ENCODE results near the gene MAGI2.

DNA sequence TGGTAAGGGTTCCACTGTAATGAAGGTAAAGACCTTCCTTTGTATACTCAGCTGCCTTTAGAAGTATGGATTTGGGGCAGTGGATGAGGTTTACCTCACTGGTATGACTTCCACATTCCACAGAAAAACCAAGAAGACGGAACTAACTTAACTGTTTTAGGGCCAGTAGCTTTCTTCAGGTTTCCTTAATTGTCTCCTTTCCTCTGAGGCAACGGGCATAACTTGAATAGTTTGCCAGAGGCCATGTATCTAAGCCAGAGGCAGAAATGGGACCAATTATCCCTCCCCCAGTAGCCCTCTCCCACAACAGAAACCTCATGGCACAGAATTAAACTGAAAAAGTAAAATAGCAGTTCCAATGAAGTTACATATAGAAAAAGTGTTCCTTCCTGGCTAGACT is 1373.2 kb downstream of the MAGI2 start:
- TF ChIP-seq FOSL1 (IDR thresholded peaks at IDR 0.05; ENCODE audit: low read depth) (no peak), RAD21 (IDR thresholded peaks at IDR 0.05; ENCODE audit: low read depth) (no peak), CTCF (IDR thresholded peaks at IDR 0.05 in 2 of 3, conservative IDR thresholded peaks at IDR 0.05 in 1 of 3; ENCODE audit: borderline replicate concordance in 1 of 3, insufficient read depth in 1 of 3, low read depth in 2 of 3, low read length in 2 of 3) (no peak), POLR2AphosphoS5 (IDR thresholded peaks at IDR 0.05; ENCODE audit: low read depth, low read length) (no peak), TCF7L2 (IDR thresholded peaks at IDR 0.05; ENCODE audit: borderline replicate concordance, extremely low read depth, insufficient read depth, insufficient read length) (no peak), POLR2A (IDR thresholded peaks at IDR 0.05; ENCODE audit: borderline replicate concordance, extremely low read depth, insufficient read depth, insufficient read length) (no peak), ZNF274 (IDR thresholded peaks at IDR 0.05; ENCODE audit: low read depth, low read length) (no peak), CEBPB (IDR thresholded peaks at IDR 0.05; ENCODE audit: low read depth) (no peak), EZH2phosphoT487 (IDR thresholded peaks at IDR 0.05; ENCODE audit: borderline replicate concordance) (no peak), REST (IDR thresholded peaks at IDR 0.05; ENCODE audit: low read depth) (no peak), JUND (IDR thresholded peaks at IDR 0.05) (no peak), SRF (IDR thresholded peaks at IDR 0.05; ENCODE audit: low read depth) (no peak)
- TF ChIP-seq, protein P1, sequence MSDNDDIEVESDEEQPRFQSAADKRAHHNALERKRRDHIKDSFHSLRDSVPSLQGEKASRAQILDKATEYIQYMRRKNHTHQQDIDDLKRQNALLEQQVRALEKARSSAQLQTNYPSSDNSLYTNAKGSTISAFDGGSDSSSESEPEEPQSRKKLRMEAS (IDR thresholded peaks at IDR 0.05): no peak
